Stimulated activated CD4-positive, alpha-beta T cell treated with anti-CD3 and anti-CD28 coated beads, Interleukin-4, amount 100 ng/mL, for 4 hours (primary cell): Measurements from ENCODE around the gene NT5C1A.
A peak's percentile ranks its signal among the peaks of the same experiment; 100 is the strongest.

ENCODE experiments used
- DNase-seq, 2 experiments: peaks; one replicate each; pipeline ENCODE4 v3.0.0-alpha.2; 2020

Gene NT5C1A

GRCh38 chr1:39633422-39633821 lies 38.5 kb downstream of the NT5C1A start:
- no peak for DNase-seq

GRCh38 chr1:39632682-39633417 lies 39.1 kb downstream of the NT5C1A start:
- no peak for DNase-seq

- no peak for DNase-seq
Observed at GRCh38 chr1:39632323-39632681, 39.6 kb downstream of the NT5C1A start.

GRCh38 chr1:39631361-39632322 lies 40.3 kb downstream of the NT5C1A start:
- DNase-seq, result no peak

GRCh38 chr1:39628807-39629350 lies 43.0 kb downstream of the NT5C1A start:
- DNase-seq, result no peak

DNA sequence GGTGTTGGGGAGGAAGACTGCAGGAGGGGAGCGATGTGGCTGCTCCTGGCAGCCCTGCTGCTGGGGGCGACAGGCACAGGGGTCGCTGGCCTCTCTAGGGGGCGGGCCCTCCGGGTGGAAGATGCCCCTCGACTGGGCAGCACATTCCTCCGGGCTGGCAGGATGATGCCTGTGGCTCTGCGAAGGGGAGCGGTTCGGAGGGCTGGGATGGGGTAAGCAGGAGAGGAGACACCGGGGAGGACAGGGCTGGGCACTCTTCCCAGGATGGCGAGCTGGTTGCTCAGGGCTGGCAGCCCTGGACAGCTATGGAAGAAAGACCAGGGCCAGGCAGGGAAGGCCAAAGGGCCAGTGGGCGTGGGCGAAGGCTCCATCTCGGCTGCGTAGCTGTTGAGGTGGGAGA lies 45.3 kb downstream of the NT5C1A start:
- no peak for DNase-seq

GRCh38 chr1:39625462-39626273 lies 46.2 kb downstream of the NT5C1A start:
- DNase-seq, result no peak

GRCh38 chr1:39625009-39625408 lies 46.9 kb downstream of the NT5C1A start:
- DNase-seq, result no peak

DNA sequence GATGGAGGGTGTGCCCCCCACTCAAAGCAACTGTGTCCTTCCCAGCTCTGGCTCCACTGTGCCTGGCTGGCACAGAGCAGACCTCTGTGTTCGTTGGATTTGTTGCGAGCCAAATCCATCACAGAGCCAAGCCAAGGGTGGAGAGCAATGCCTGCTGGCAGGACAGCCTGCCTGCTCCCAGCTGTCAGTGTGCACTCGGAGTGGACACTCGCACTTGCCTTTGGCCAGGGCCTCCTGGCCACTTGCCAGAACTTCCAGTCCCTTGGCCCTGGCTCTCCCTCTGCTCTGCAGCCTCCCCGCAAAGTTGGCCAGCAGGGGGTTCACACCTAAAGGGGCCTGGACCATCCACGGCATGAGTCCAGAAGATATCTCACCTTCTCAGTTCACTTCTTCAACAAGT lies 48.9 kb downstream of the NT5C1A start:
- DNase-seq, result no peak

- no peak for DNase-seq
Observed at GRCh38 chr1:39622427-39622826, 49.5 kb downstream of the NT5C1A start.

GRCh38 chr1:39620659-39621165 lies 51.2 kb downstream of the NT5C1A start:
- no peak for DNase-seq

DNA sequence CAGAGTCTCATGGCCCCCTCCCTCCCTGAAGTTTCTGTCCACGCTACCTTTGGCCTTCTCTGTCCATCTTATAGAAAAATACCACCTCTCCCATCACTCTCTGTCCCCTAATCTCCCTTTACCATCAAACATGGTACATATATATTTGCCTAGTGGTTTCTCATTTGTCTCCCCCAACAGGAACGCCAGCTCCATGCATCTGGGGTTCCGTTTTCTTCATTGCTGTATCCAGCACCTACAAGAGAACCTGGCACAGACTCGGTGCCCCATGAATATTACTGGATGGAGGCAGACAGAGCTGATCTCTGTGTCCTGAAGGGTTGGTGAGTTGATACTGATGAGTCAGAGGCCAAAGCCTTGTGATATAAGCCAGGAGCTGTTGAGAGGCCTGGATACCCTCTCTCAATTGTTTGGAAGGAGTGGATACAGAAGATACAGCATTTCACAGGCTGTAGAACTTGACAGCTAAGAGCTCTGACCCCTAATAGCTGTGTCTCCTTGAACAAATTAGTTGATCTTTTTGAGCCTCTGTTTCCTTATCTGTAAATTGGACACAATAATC lies 54.3 kb downstream of the NT5C1A start:
- no peak for DNase-seq

DNA sequence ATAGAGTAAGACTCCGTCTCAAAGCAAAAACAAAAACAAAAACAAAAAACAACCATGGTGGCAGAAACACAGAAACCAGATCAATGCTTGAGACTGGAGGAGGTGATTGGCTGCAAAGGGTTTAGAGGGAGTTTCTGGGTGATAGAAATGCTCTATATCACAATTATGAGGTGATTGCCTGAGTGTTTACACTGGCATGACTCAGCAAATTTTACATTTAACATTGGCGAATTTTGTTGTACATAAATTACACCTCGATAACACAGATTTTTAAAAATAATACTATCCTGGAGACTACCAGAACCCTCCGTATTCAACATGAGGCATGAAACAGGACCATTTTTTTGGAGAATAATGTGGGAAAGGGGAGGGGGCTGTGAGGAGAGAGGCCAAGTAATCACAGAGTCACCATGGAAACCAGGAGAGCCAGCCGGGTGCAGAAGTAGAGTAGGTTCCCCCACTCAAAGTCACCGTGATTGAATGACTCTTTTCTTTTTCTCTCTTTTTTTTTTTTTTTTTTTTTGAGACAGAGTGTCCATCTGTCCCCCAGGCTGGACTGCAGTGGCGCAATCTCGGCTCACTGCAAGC lies 56.7 kb downstream of the NT5C1A start:
- DNase-seq, result no peak

GRCh38 chr1:39614488-39614887 lies 57.4 kb downstream of the NT5C1A start:
- DNase-seq, result no peak

GRCh38 chr1:39613250-39613649 lies 58.7 kb downstream of the NT5C1A start:
- no peak for DNase-seq

GRCh38 chr1:39609618-39610331 lies 62.1 kb downstream of the NT5C1A start:
- peak; percentile 70 to 79 for DNase-seq
